Uterus (tissue), 4 donors: Measurements from ENCODE around the gene DLGAP1. TPM values are rescaled to one million over a fixed set of nuclear protein-coding genes. Genes with fewer than 3 reads are reported as not detected.

Experiments
- DNase-seq, 2 donors: peaks; one replicate each; pipeline ENCODE4 v3.0.0-alpha.2; 2019 to 2020
- H3K27ac ChIP-seq, 2 donors: fragments of 200-600 bp; sonication (generic); 1 replicate in 1 of 2; 2 replicates in 1 of 2; pipeline ENCODE4 v1.5.1; 2016 to 2018
- H3K27me3 ChIP-seq, 2 donors: fragments of 200-600 bp; sonication (generic); one replicate each; pipeline ENCODE4 v1.5.1; 2018 to 2019; ENCODE audit warnings: control low read depth in 1 of 2
- H3K36me3 ChIP-seq, 2 donors: fragments of 200-600 bp; sonication (generic); one replicate each; pipeline ENCODE4 v1.5.1; 2019; ENCODE audit warnings: control low read depth in 1 of 2
- H3K4me1 ChIP-seq, 2 donors: fragments of 200-600 bp; sonication (generic); one replicate each; pipeline ENCODE4 v1.5.1; 2018 to 2019; ENCODE audit warnings: control low read depth in 1 of 2
- H3K4me3 ChIP-seq, 2 donors: fragments of 200-600 bp; sonication (generic); 1 replicate in 1 of 2; 2 replicates in 1 of 2; pipeline ENCODE4 v1.5.1; 2018 to 2019; ENCODE audit warnings: mild to moderate bottlenecking in 1 of 2
- H3K9me3 ChIP-seq, 2 donors: fragments of 200-600 bp; sonication (generic); one replicate each; pipeline ENCODE4 v1.5.1; 2019; ENCODE audit warnings: control low read depth in 1 of 2
- POLR2A ChIP-seq, 2 donors: fragments of 450-650 bp; IDR thresholded peaks; one replicate each; pipeline ENCODE4 v1.6.1; 2016; ENCODE audit warnings: antibody characterized with exemption in 2 of 2, mild to moderate bottlenecking in 1 of 2, moderate library complexity in 1 of 2
- intact Hi-C: fragments of 100-400 bp; cut with DNase I; formaldehyde crosslinking; loops from one replicate; pipeline ENCODE4 v1.15.1; 2023; ENCODE audit warnings: low total_unique reads
- total RNA-seq, 4 donors: library from RNA; depleted of rRNA in 3 of 4; stranded (reverse); fragments of >200 nt in 3 of 4; gene quantifications; one replicate each; pipeline versions ENCODE4 v1.1.0 to v1.2.4, GENCODE V29; 2014 to 2023
- TF ChIP-seq, protein P1 (sequence below), 4 experiments: fragments of 200-600 bp in 2 of 4; fragments of 450-650 bp in 2 of 4; sonication (generic) in 2 of 4; IDR thresholded peaks; one replicate each; pipeline ENCODE4 v1.5.1; 2016 to 2019; ENCODE audit warnings: antibody characterized with exemption in 4 of 4, mild to moderate bottlenecking in 2 of 4, moderate library complexity in 1 of 4
- donor health status: DM: yes; HTN: yes; CAD: no.

Gene DLGAP1
- total RNA-seq, 4 donors from 2014 or later: 1.0 to 9.6 (median 3.3) TPM

- no peaks in the 10 kb centered on the region for H3K27me3 ChIP-seq
- TF ChIP-seq POLR2A (IDR thresholded peaks at IDR 0.05): no peak
- TF ChIP-seq, protein P1, sequence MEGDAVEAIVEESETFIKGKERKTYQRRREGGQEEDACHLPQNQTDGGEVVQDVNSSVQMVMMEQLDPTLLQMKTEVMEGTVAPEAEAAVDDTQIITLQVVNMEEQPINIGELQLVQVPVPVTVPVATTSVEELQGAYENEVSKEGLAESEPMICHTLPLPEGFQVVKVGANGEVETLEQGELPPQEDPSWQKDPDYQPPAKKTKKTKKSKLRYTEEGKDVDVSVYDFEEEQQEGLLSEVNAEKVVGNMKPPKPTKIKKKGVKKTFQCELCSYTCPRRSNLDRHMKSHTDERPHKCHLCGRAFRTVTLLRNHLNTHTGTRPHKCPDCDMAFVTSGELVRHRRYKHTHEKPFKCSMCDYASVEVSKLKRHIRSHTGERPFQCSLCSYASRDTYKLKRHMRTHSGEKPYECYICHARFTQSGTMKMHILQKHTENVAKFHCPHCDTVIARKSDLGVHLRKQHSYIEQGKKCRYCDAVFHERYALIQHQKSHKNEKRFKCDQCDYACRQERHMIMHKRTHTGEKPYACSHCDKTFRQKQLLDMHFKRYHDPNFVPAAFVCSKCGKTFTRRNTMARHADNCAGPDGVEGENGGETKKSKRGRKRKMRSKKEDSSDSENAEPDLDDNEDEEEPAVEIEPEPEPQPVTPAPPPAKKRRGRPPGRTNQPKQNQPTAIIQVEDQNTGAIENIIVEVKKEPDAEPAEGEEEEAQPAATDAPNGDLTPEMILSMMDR (IDR thresholded peaks at IDR 0.05): no peak
- H3K27ac ChIP-seq: no peak overlapping the region
- H3K36me3 ChIP-seq: no peaks in the 10 kb centered on the region
- H3K9me3 ChIP-seq: no peaks in the 10 kb centered on the region
- intact Hi-C loops: no loop called here
- no peaks in the 10 kb centered on the region for H3K4me1 ChIP-seq
- H3K4me3 ChIP-seq: no peak overlapping the region
- DNase-seq: no peak
Observed at GRCh38 chr18:4412286-4412685, 42.8 kb downstream of the DLGAP1 start.

DNA sequence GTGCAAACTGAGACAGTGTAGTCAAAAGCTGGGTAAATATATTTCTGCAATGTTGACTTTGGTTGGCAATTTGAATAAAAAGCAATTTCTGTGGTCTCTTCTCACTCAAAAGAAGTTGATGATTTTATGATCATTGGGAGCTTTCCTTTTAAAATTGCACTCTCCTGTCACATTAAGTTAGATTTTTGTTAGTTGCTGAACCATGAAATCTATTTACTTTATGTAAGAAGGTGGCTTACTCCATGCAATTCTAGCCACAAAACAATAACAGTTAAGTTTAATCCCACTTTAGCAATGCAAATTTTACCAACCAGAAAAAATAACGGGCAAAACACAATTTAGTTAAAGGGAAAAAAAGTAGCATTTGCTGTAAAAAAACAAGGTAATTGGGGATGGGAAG is 48.3 kb downstream of the DLGAP1 start:
- Histone ChIP-seq H3K36me3 (no peaks in the 10 kb centered on the region), H3K27ac (no peak overlapping the region), H3K9me3 (no peaks in the 10 kb centered on the region), H3K4me1 (no peaks in the 10 kb centered on the region), H3K4me3 (no peak overlapping the region), H3K27me3 (no peaks in the 10 kb centered on the region)
- no peak for DNase-seq
- TF ChIP-seq, protein P1 (IDR thresholded peaks at IDR 0.05): no peak
- no peak for TF ChIP-seq POLR2A (IDR thresholded peaks at IDR 0.05)
- intact Hi-C loops: no loop called here

DNA sequence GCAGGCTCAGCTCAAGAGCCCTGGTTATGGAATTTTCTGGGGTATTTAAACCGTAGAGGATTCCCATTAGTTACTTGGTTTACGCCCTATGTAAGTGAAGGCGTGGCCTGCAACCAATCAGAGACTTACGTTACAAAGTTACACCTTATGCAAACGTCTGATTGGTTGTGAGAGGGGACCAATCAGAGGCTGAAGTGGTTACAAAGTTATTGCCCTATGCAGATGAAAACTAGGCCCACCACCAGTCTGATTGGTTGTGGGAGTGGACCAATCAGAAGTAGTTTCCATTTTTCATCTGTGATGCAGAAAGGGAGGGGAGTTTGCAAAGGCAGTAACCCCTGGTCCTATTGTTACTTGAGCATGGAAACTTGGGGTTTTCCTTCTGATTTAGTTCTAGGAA is 49.1 kb downstream of the DLGAP1 start:
- Histone ChIP-seq H3K4me1 (no peaks in the 10 kb centered on the region), H3K4me3 (no peak overlapping the region), H3K27me3 (no peaks in the 10 kb centered on the region), H3K36me3 (no peaks in the 10 kb centered on the region), H3K9me3 (no peaks in the 10 kb centered on the region), H3K27ac (no peak overlapping the region)
- intact Hi-C loops: no loop called here
- TF ChIP-seq, protein P1 (IDR thresholded peaks at IDR 0.05): no peak
- TF ChIP-seq POLR2A (IDR thresholded peaks at IDR 0.05): no peak
- no peak for DNase-seq

- no peak overlapping the region for H3K4me3 ChIP-seq
- H3K36me3 ChIP-seq: no peaks in the 10 kb centered on the region
- H3K27me3 ChIP-seq: no peaks in the 10 kb centered on the region
- H3K9me3 ChIP-seq: no peaks in the 10 kb centered on the region
- H3K4me1 ChIP-seq: no peaks in the 10 kb centered on the region
- intact Hi-C loops: no loop called here
- DNase-seq: no peak
- no peak overlapping the region for H3K27ac ChIP-seq
- TF ChIP-seq, protein P1 (IDR thresholded peaks at IDR 0.05): no peak
- no peak for TF ChIP-seq POLR2A (IDR thresholded peaks at IDR 0.05)
Observed at GRCh38 chr18:4403836-4404235, 51.3 kb downstream of the DLGAP1 start.

DNA sequence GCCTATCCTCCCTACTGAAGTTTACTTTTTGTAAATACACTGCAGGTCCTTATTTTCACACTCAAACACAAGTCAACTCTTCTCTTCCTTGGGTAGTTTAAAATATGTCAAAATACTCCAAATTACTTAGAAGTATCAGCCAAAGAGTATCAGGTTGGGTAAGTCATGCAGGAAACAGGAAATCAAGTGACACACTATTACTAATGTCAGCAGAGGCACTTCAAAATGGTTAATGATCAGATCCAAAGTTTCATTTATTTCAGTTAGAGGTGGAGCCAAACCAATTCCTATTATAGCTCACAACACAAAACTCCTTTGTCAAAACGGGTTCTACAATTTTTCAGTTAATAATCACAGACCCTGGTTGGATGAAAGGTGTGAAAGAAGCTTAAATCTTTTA is 54.2 kb downstream of the DLGAP1 start:
- Histone ChIP-seq H3K4me3 (no peak overlapping the region), H3K4me1 (no peaks in the 10 kb centered on the region), H3K27me3 (no peaks in the 10 kb centered on the region), H3K36me3 (no peaks in the 10 kb centered on the region), H3K27ac (no peak overlapping the region), H3K9me3 (no peaks in the 10 kb centered on the region)
- TF ChIP-seq, protein P1 (IDR thresholded peaks at IDR 0.05): no peak
- no peak for TF ChIP-seq POLR2A (IDR thresholded peaks at IDR 0.05)
- intact Hi-C loops: no loop called here
- no peak for DNase-seq
